Activated T-cell treated with anti-CD3 and anti-CD28 coated beads, Interleukin-2, amount 50 U/mL, for 24 hours (primary cell): ENCODE results near the gene HSD17B12.

Experiments
- DNase-seq: peaks from one replicate; pipeline ENCODE4 v3.0.0-alpha.2; 2020
- H3K27ac Mint-ChIP-seq: 2 replicates; pipeline ENCODE4 v1.8.0; 2020; ENCODE audit warnings: mild to moderate bottlenecking, mixed read lengths
- H3K27me3 Mint-ChIP-seq: 2 replicates; pipeline ENCODE4 v1.8.0; 2020; ENCODE audit warnings: mixed read lengths
- H3K36me3 Mint-ChIP-seq: 2 replicates; pipeline ENCODE4 v1.8.0; 2020; ENCODE audit warnings: low read depth, mixed read lengths
- H3K4me1 Mint-ChIP-seq: 2 replicates; pipeline ENCODE4 v1.8.0; 2020; ENCODE audit warnings: low read depth, mixed read lengths
- H3K4me3 Mint-ChIP-seq: 2 replicates; pipeline ENCODE4 v1.8.0; 2020; ENCODE audit warnings: mild to moderate bottlenecking, moderate library complexity, mixed read lengths
- H3K9me3 Mint-ChIP-seq: 2 replicates; pipeline ENCODE4 v1.8.0; 2020; ENCODE audit warnings: mixed read lengths

HSD17B12 gene

DNA sequence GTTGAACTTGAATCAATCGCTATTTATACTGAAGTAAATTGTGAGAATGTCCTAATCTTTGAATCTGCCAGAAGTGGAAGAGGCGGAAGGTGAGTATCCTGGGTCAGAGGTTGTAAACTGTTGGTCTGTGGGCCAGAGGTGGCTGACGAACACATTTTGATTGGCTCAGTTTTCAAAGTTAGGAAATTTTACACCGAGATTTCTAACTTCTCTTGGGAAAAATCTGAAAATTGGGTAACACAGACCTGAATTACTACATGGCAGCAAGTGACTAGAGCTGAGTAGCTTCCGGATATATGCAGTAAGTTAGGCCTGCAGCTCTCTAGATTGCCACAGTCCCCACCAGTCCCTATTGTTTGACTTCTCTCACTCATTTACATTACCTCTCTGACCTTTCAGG, 143.3 kb downstream of the HSD17B12 start:
- no peak overlapping the region for H3K4me3 Mint-ChIP-seq
- no peaks in the 10 kb centered on the region for H3K9me3 Mint-ChIP-seq
- no peak overlapping the region for H3K27ac Mint-ChIP-seq
- no peaks in the 10 kb centered on the region for H3K27me3 Mint-ChIP-seq
- H3K4me1 Mint-ChIP-seq = peaks cover 3% of the 10 kb centered on the region
- no peak for DNase-seq
- H3K36me3 Mint-ChIP-seq = peaks cover 44% of the 10 kb centered on the region

DNA sequence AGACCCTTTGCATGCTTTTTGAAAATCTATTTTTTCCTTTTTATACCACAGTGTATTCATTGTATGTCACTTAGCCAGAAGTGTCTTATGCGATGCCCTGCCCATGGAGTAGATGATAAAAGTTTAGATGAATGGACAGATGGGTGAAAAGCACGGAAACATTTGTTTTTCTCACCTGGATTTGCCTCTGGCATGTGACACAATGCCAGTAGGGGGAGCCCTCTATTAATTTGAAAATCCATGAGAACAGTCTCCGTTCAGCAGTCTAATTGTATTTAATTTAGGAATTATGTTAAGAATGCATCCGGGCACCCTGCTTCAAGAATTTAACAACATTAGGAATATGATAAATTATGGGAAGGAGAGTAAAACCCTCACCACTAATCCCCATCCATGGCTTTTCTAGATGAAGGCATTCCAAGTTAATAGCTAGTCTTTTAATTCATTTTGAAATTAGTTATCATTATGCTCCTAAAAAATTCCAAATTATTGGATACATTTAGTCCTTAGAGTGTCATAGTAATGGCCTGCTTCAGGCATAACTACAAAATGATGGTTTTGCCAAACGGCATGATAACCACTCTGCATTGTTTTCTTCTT, 144.8 kb downstream of the HSD17B12 start:
- Mint-ChIP-seq H3K36me3 (peaks cover 32% of the 10 kb centered on the region), H3K4me3 (no peak overlapping the region), H3K27ac (no peak overlapping the region), H3K27me3 (no peaks in the 10 kb centered on the region), H3K9me3 (no peaks in the 10 kb centered on the region), H3K4me1 (peaks cover 6% of the 10 kb centered on the region)
- DNase-seq = no peak

DNA sequence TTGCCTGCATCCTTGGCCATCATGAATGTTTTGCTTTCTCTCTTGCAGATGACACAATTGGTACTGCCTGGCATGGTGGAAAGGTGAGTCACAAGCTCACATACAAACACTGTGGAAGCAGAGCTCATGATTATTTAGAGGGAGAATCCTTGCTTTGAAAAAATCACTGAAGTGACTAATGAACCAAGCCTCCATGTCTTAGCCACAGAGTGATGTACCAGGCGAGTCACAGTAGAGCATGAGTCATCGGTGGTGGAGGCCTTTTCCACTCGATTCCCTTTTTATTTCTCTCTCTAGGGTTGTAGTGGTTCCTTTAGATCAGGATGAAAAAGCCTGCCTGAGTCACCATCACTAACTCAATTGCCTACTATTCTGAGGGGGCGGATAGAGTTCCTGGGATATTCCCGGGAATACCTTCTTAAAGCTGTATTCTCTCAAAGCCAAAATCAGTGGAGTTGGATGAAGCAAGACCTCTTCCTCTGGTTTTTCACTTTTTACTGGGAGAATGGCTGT, 150.4 kb downstream of the HSD17B12 start:
- Mint-ChIP-seq H3K36me3 (peaks cover 20% of the 10 kb centered on the region), H3K27me3 (no peaks in the 10 kb centered on the region), H3K4me3 (no peak overlapping the region), H3K9me3 (no peaks in the 10 kb centered on the region), H3K4me1 (peaks cover 18% of the 10 kb centered on the region), H3K27ac (peak overlapping the region; percentile 85)
- peak; percentile 38 for DNase-seq

DNA sequence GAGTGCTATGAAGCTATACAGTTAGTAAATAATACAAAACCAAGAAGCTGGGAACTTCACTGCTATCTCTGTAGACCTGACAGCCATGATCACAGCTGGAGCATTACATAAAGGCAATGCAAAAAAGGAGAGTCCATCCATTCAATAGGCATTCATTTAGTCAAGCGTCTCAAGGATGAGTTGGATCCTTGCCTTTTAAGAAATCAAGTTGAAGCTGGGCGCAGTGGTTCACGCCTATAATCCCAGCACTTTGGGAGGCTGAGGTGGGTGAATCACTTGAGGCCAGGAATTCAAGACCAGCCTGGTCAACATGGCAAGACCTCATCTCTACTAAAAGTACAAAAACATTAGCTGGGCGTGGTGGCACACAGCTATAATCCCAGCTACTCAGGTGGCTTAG, 152.0 kb downstream of the HSD17B12 start:
- H3K27ac Mint-ChIP-seq = no peak overlapping the region
- H3K9me3 Mint-ChIP-seq = no peaks in the 10 kb centered on the region
- DNase-seq = no peak
- H3K4me3 Mint-ChIP-seq = no peak overlapping the region
- no peaks in the 10 kb centered on the region for H3K27me3 Mint-ChIP-seq
- peaks cover 20% of the 10 kb centered on the region for H3K36me3 Mint-ChIP-seq
- peaks cover 18% of the 10 kb centered on the region for H3K4me1 Mint-ChIP-seq

DNA sequence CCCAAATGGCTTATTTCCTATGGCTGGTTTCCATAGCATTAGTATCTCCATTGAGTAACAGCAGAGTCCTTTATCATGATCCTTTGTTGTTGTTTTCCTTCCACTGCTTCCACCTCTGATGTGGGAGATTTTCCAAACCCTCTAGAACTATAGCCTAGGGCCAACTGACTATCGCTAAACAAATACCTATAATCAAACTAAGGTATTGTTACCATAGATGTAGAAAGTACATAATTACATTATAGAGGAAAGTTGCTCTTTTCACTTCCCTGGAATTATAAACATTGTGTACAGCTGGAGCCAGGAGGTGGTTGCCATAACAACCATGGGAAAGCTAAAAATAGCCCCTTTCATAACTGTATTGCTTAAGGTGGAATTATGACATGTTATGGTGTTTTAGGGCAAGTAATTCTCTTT, 153.1 kb downstream of the HSD17B12 start:
- H3K27ac Mint-ChIP-seq = no peak overlapping the region

DNA sequence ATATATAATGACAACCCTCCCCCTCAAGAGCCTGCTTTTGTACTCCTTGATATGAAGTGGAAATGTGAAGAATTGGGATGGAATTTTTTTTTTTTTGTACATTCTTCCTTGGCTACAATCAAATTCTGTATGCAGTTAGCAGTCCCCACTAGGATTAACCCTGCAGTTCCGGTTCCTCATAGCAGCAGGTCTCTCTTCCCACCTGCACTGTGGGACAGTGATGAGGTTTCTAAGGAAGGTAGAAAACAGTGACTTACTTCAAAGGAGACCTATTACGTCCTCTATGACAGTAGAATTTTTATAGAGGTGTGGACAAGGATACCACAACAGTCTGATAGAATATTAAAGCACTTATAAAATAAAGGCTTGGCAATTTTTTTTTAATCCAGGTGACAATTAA, 153.7 kb downstream of the HSD17B12 start:
- H3K4me3 Mint-ChIP-seq = no peak overlapping the region
- no peak for DNase-seq
- peaks cover 20% of the 10 kb centered on the region for H3K4me1 Mint-ChIP-seq
- H3K36me3 Mint-ChIP-seq = peaks cover 37% of the 10 kb centered on the region
- no peak overlapping the region for H3K27ac Mint-ChIP-seq
- H3K9me3 Mint-ChIP-seq = no peaks in the 10 kb centered on the region
- no peaks in the 10 kb centered on the region for H3K27me3 Mint-ChIP-seq

More for the DNA sequence above, 153.1 kb downstream of the HSD17B12 start:
- H3K36me3 Mint-ChIP-seq = peaks cover 31% of the 10 kb centered on the region
- H3K4me3 Mint-ChIP-seq = no peak overlapping the region
- peaks cover 20% of the 10 kb centered on the region for H3K4me1 Mint-ChIP-seq
- no peak for DNase-seq
- no peaks in the 10 kb centered on the region for H3K9me3 Mint-ChIP-seq
- H3K27me3 Mint-ChIP-seq = no peaks in the 10 kb centered on the region

DNA sequence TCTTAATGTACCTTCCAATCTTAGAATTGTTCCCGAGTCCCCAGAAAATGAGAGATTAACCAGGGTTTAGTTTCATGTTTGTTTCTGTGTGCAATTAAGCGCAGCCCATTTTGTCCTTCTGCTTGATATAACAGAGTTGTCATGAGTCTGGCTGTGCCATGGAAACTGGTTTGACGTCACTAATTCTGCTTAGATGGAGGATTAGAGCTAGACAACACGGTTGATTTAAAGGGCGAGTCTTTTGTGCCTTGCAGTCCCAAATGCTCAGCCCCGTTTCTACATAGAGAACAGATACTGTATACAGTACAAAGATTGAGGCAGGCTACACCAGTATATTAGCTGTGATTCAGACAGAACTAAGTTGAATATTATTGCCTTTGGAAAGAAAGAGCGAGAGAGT, 154.6 kb downstream of the HSD17B12 start:
- Mint-ChIP-seq H3K27ac (no peak overlapping the region), H3K9me3 (no peaks in the 10 kb centered on the region), H3K36me3 (peaks cover 45% of the 10 kb centered on the region), H3K4me1 (peaks cover 19% of the 10 kb centered on the region), H3K27me3 (no peaks in the 10 kb centered on the region), H3K4me3 (no peak overlapping the region)
- no peak for DNase-seq

DNA sequence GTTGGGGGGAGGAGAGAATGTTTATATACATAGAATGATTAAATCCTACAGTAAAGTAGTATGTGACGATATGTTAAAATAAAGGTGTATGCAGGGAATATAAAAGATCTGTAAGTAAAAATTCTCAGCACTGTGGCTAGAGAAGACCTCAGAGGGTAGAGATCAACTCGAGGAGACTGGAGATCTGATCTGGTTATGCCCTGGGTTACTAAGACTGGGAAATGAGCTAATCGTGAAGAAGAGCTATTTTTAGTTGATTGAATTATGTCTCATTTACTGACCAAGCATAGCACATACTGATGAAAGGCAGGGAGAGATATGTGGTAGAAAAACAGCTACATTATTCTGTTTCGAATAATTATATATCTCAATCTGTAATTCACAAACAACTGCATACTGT, 157.3 kb downstream of the HSD17B12 start:
- Mint-ChIP-seq H3K4me3 (no peak overlapping the region), H3K27ac (no peak overlapping the region), H3K4me1 (peaks cover 2% of the 10 kb centered on the region), H3K9me3 (no peaks in the 10 kb centered on the region), H3K27me3 (no peaks in the 10 kb centered on the region), H3K36me3 (peaks cover 51% of the 10 kb centered on the region)
- no peak for DNase-seq

DNA sequence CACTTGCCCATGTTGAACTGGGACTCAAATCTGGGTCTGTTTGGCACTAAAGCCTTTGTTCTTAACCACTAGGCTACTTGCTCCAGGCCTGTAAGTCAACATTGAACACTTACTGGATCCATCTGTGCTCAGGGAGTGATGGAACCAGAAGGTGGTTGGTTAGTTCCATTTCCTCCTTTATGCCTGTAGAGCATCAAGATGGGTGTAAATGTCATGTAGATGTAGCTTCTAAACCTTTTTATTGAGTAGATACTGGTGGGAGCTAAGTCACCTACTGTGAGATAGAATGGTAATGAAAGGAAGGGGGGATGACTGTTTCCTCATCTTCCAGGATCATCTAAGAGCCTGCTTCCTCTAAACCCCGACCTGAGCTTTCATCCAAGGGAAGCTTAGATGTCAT, 161.5 kb downstream of the HSD17B12 start:
- peaks cover 61% of the 10 kb centered on the region for H3K36me3 Mint-ChIP-seq
- H3K27me3 Mint-ChIP-seq = no peaks in the 10 kb centered on the region

DNA sequence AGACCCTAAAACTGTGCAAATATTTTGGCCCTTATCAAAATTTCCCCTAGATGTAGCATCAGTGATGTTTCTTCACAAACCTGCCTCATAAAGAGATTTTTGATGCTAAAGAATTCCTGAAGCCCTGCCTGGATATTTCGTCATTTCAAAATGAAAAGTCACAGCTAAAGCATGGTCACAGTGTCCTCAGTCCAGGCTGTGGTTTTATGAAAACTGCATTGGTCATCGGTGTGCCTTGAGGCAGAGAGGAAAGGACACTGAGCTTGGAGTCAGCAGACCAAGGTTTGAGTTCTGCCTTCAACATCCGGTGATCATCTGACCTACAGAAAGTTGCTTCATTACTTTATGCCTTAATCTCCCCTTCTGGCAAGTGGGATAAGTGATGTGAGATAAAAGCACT, 165.3 kb downstream of the HSD17B12 start:
- no peak for DNase-seq
- Mint-ChIP-seq H3K4me1 (peaks cover 5% of the 10 kb centered on the region), H3K4me3 (no peak overlapping the region), H3K27ac (no peak overlapping the region), H3K27me3 (no peaks in the 10 kb centered on the region), H3K9me3 (no peaks in the 10 kb centered on the region), H3K36me3 (peaks cover 29% of the 10 kb centered on the region)

More for the DNA sequence above, 161.5 kb downstream of the HSD17B12 start:
- H3K9me3 Mint-ChIP-seq = no peaks in the 10 kb centered on the region
- H3K27ac Mint-ChIP-seq = no peak overlapping the region
- H3K4me1 Mint-ChIP-seq = peaks cover 2% of the 10 kb centered on the region
- DNase-seq = no peak
- H3K4me3 Mint-ChIP-seq = no peak overlapping the region

DNA sequence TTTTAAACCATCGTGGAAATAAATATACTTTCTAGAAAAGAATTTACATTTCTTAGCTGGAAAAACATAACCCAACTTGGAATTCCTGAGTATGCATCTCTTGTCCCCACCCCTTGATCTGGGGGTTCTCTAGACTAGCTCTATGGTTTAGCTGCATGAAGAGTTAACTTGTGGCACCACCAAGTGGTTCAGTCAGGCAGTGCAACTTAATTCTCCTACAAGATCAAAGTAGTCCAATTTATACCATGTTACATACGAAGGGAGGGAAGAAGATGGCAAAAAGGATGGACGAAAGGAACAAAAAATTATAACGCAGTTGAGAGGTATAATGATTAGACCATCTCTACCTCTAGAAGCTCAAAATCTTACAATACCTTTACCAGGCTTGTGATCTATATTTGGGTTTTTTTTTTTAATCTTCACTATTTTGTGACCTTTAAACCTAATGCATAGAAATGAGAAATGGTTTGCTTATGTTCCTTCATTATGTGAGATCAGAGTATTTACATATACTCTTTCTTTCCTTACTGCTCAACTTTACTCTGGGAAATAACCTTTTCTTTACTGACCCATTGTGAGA, 171.6 kb downstream of the HSD17B12 start:
- Mint-ChIP-seq H3K4me1 (peaks cover 5% of the 10 kb centered on the region), H3K27me3 (no peaks in the 10 kb centered on the region)

DNA sequence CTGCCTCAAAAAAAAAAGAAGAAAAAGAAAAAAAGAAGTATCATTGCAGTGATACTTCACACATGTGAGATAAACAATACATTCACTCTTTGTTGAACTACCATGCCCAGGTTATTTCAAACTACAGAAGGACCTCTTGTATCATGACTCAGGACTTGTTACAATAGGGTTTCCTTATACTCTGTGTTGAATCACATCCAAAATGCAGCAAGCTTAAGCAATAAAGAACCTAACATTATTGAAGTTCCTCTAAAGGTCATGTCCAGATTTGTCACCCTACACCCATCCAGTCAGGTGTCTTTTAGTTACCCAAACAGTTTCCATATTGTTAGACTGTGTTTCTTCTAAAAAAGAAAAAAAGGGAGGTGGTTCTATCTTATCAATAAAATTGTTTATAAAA, 173.2 kb downstream of the HSD17B12 start:
- Mint-ChIP-seq H3K27me3 (no peaks in the 10 kb centered on the region), H3K9me3 (no peaks in the 10 kb centered on the region), H3K36me3 (peaks cover 30% of the 10 kb centered on the region), H3K27ac (no peak overlapping the region), H3K4me1 (peaks cover 5% of the 10 kb centered on the region), H3K4me3 (no peak overlapping the region)
- no peak for DNase-seq

More for the DNA sequence above, 171.6 kb downstream of the HSD17B12 start:
- Mint-ChIP-seq H3K27ac (no peak overlapping the region), H3K36me3 (peaks cover 30% of the 10 kb centered on the region), H3K4me3 (no peak overlapping the region), H3K9me3 (no peaks in the 10 kb centered on the region)
- DNase-seq = peak; percentile 65

DNA sequence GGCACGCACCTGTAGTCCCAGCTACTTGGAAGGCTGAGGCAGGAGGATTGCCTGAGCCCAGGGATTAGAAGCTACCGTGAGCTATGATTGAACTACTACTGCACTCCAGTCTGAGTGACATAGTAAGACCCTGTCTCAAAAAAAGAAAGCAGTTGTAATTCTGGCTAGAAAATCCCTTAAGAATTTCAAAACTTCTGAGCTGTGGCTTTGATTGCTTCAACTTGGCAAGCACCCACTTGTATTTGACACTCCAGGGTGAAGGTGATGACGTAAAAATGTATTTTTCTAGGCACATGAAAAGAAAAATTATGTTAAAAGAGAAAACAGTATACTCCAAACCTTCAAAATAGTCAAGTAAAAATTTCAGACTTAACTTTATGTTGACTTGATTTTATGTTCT, 176.5 kb downstream of the HSD17B12 start:
- no peaks in the 10 kb centered on the region for H3K4me1 Mint-ChIP-seq
- DNase-seq = no peak
- H3K36me3 Mint-ChIP-seq = peaks cover 28% of the 10 kb centered on the region
- H3K27me3 Mint-ChIP-seq = no peaks in the 10 kb centered on the region
- H3K4me3 Mint-ChIP-seq = no peak overlapping the region
- peaks cover 6% of the 10 kb centered on the region for H3K9me3 Mint-ChIP-seq
- H3K27ac Mint-ChIP-seq = no peak overlapping the region

DNA sequence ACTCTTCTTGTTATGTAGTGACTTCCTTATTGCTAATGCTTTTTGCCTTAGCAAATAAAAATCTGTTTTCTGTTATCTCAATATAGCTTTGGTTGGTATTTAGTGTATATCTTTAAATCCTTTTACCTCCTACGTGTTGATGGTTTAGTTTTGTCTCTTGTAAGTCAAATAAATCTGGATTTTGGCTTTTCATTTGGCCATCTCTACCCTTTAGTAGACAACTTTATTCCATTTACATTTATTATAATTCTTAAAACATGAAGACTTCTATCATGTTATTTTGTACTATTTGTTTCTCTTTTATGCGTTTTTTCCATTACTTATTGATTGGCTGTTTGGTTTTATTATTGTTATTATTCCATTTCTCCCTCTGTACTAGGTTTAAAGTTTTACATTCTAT, 180.6 kb downstream of the HSD17B12 start:
- DNase-seq = no peak
- H3K27ac Mint-ChIP-seq = no peak overlapping the region
- H3K4me3 Mint-ChIP-seq = no peak overlapping the region
- H3K27me3 Mint-ChIP-seq = peaks cover 22% of the 10 kb centered on the region
- H3K36me3 Mint-ChIP-seq = peaks cover 2% of the 10 kb centered on the region
- H3K4me1 Mint-ChIP-seq = no peaks in the 10 kb centered on the region
- peaks cover 10% of the 10 kb centered on the region for H3K9me3 Mint-ChIP-seq

DNA sequence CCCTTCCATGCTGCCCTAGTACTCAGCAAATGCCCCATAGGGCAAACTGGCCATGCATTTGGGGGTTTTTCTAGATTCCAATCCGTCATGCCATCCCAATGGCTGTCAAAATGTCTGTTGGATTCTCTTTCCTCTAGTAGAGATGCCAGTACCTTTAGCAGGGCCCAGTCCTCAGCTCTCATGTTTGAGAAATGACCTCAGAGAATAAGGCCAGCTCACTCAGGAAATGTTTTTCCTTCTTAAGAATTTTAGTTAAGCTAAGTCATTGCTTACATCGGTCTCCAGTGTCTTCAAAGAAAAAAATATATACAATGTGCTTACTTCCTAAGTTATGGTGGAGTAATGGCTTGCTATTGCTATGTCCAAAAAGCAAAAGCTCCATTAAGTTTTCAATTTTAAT, 186.0 kb downstream of the HSD17B12 start:
- H3K27ac Mint-ChIP-seq = no peak overlapping the region

More for the DNA sequence above, 186.0 kb downstream of the HSD17B12 start:
- Mint-ChIP-seq H3K4me3 (no peak overlapping the region), H3K9me3 (peaks cover 4% of the 10 kb centered on the region), H3K27me3 (peaks cover 33% of the 10 kb centered on the region), H3K4me1 (peaks cover 31% of the 10 kb centered on the region), H3K36me3 (no peaks in the 10 kb centered on the region)
- no peak for DNase-seq
